Gastrocnemius medialis (tissue), 4 donors: ENCODE data around the gene DIP2C. TPM values are rescaled to one million over a fixed set of nuclear protein-coding genes. Genes with fewer than 3 reads are reported as not detected.

ENCODE experiments used
- ATAC-seq, 2 donors: fragments of 150-250 bp; one replicate each; pipeline ENCODE4 v1.9.1; 2016
- DNase-seq, 2 donors: peaks; one replicate each; pipeline ENCODE4 v3.0.0-alpha.2; 2019
- H3K27ac ChIP-seq, 4 donors: fragments of 200-600 bp; sonication (generic); 1 replicate in 1 of 4; 2 replicates in 3 of 4; pipeline ENCODE4 v1.5.1; 2016 to 2018; ENCODE audit warnings: mild to moderate bottlenecking in 2 of 4, moderate library complexity in 1 of 4
- H3K27me3 ChIP-seq, 3 donors: fragments of 200-600 bp; sonication (generic) in 2 of 3; 1 replicate in 1 of 3; 2 replicates in 2 of 3; pipeline versions ENCODE4 v1.5.1 to v1.6.0; 2016 to 2019; ENCODE audit warnings: mild to moderate bottlenecking in 1 of 3, moderate library complexity in 1 of 3
- H3K36me3 ChIP-seq, 2 donors: fragments of 200-600 bp; sonication (generic) in 1 of 2; one replicate each; pipeline ENCODE4 v1.5.1; 2017 to 2018
- H3K4me1 ChIP-seq, 2 donors: fragments of 200-600 bp; sonication (generic) in 1 of 2; one replicate each; pipeline ENCODE4 v1.5.1; 2016 to 2017; ENCODE audit warnings: mild to moderate bottlenecking in 2 of 2
- H3K4me3 ChIP-seq, 4 donors: fragments of 200-600 bp; sonication (generic) in 3 of 4; 1 replicate in 1 of 4; 2 replicates in 3 of 4; pipeline ENCODE4 v1.5.1; 2016 to 2019; ENCODE audit warnings: mild to moderate bottlenecking in 2 of 4
- H3K9me3 ChIP-seq, 3 donors: fragments of 200-600 bp; sonication (generic) in 2 of 3; 1 replicate in 1 of 3; 2 replicates in 2 of 3; pipeline ENCODE4 v1.5.1; 2016 to 2019
- CTCF ChIP-seq, 5 experiments: fragments of 450-650 bp in 3 of 5; fragments of 200-600 bp in 2 of 5; sonication (generic) in 2 of 5; IDR thresholded peaks in 4 of 5; conservative IDR thresholded peaks in 1 of 5; 1 replicate in 4 of 5; 2 replicates in 1 of 5; pipeline ENCODE4 v1.5.1; 2016 to 2019; ENCODE audit warnings: antibody characterized with exemption in 5 of 5, mild to moderate bottlenecking in 3 of 5, moderate library complexity in 3 of 5
- POLR2A ChIP-seq, 2 donors: fragments of 450-650 bp; IDR thresholded peaks; one replicate each; pipeline ENCODE4 v1.6.1; 2017; ENCODE audit warnings: antibody characterized with exemption in 2 of 2, mild to moderate bottlenecking in 2 of 2, moderate library complexity in 2 of 2
- in situ Hi-C, 4 donors: fragments of 200-750 bp; cut with MboI; loops; one replicate each; pipeline versions ENCODE4 v1.15.0 to v1.8.0; 2017; ENCODE audit warnings: low sequenced_read_pairs in 4 of 4
- intact Hi-C: fragments of 100-400 bp; cut with DNase I; formaldehyde crosslinking; loops from one replicate; pipeline ENCODE4 v1.15.1; 2023; ENCODE audit warnings: low total_unique reads
- total RNA-seq, 4 donors: library from RNA; depleted of rRNA; stranded (reverse); fragments of >200 nt; gene quantifications; one replicate each; pipeline versions ENCODE4 v1.1.0 to v1.2.3, GENCODE V29; 2016

The DIP2C gene
- total RNA-seq, 4 donors from 2014 or later, result 19.1 to 60.0 (median 30.2) TPM

- no peaks in the 10 kb centered on the region for H3K4me1 ChIP-seq
- no peak overlapping the region for H3K27ac ChIP-seq
- no peak overlapping the region for H3K4me3 ChIP-seq
- TF ChIP-seq CTCF (IDR thresholded peaks at IDR 0.05 in 4 of 5, conservative IDR thresholded peaks at IDR 0.05 in 1 of 5), result no peak
- no peak for TF ChIP-seq POLR2A (IDR thresholded peaks at IDR 0.05)
- H3K9me3 ChIP-seq, result no peaks in the 10 kb centered on the region
- no peaks in the 10 kb centered on the region for H3K27me3 ChIP-seq
- ATAC-seq (no peak), DNase-seq (no peak)
- intact Hi-C loops, result no loop called here
- H3K36me3 ChIP-seq, result peaks cover 0 to 18% of the 10 kb centered on the region in 2 donors
- in situ Hi-C loops, result no loop called here
Measured at GRCh38 chr10:288316-289200, 400.9 kb downstream of the DIP2C start.

- no peak for TF ChIP-seq CTCF (IDR thresholded peaks at IDR 0.05 in 4 of 5, conservative IDR thresholded peaks at IDR 0.05 in 1 of 5)
- TF ChIP-seq POLR2A (IDR thresholded peaks at IDR 0.05), result no peak
- H3K9me3 ChIP-seq, result no peaks in the 10 kb centered on the region
- DNase-seq (no peak), ATAC-seq (no peak)
- H3K27me3 ChIP-seq, result no peaks in the 10 kb centered on the region
- intact Hi-C loops, result no loop called here
- H3K4me3 ChIP-seq, result no peak overlapping the region
- no peak overlapping the region for H3K27ac ChIP-seq
- no peaks in the 10 kb centered on the region for H3K4me1 ChIP-seq
- in situ Hi-C loops, result no loop called here
- peaks cover 0 to 18% of the 10 kb centered on the region in 2 donors for H3K36me3 ChIP-seq
Measured at GRCh38 chr10:287814-288213, 401.7 kb downstream of the DIP2C start.

- H3K36me3 ChIP-seq, result peaks cover 0 to 18% of the 10 kb centered on the region in 2 donors
- ATAC-seq (no peak), DNase-seq (no peak)
- no peaks in the 10 kb centered on the region for H3K27me3 ChIP-seq
- no peak overlapping the region for H3K4me3 ChIP-seq
- intact Hi-C loops (no loop called here), in situ Hi-C loops (no loop called here)
- H3K27ac ChIP-seq, result no peak overlapping the region
- TF ChIP-seq CTCF (IDR thresholded peaks at IDR 0.05 in 4 of 5, conservative IDR thresholded peaks at IDR 0.05 in 1 of 5), result no peak
- TF ChIP-seq POLR2A (IDR thresholded peaks at IDR 0.05), result no peak
- H3K4me1 ChIP-seq, result no peaks in the 10 kb centered on the region
- no peaks in the 10 kb centered on the region for H3K9me3 ChIP-seq
Measured at GRCh38 chr10:287026-287709, 402.3 kb downstream of the DIP2C start.

- H3K27ac ChIP-seq, result no peak overlapping the region
- H3K4me1 ChIP-seq, result no peaks in the 10 kb centered on the region
- H3K36me3 ChIP-seq, result peaks cover 0 to 31% of the 10 kb centered on the region in 2 donors
- DNase-seq (no peak), ATAC-seq (no peak)
- TF ChIP-seq CTCF (IDR thresholded peaks at IDR 0.05 in 4 of 5, conservative IDR thresholded peaks at IDR 0.05 in 1 of 5), result no peak
- TF ChIP-seq POLR2A (IDR thresholded peaks at IDR 0.05), result no peak
- H3K27me3 ChIP-seq, result no peaks in the 10 kb centered on the region
- H3K4me3 ChIP-seq, result no peak overlapping the region
- no peaks in the 10 kb centered on the region for H3K9me3 ChIP-seq
- intact Hi-C loops, result no loop called here
- in situ Hi-C loops, result no loop called here
Measured at GRCh38 chr10:285216-285615, 404.3 kb downstream of the DIP2C start.
